HG02981 (cell line): ENCODE measurements around the gene DLEC1.
"Not testable (repeated sequence)": the region's sequence is repeated elsewhere in the genome, so short reads cannot be mapped to it uniquely, and the experiment has no call there.

Experiments used
- ATAC-seq: cut with Tn5 transposase; IDR thresholded peaks from one replicate; pipeline ENCODE4 v1.9.1; 2021; ENCODE audit warnings: mild to moderate bottlenecking, moderate library complexity; ENCODE audit not compliant: unreplicated experiment

Gene DLEC1

DNA sequence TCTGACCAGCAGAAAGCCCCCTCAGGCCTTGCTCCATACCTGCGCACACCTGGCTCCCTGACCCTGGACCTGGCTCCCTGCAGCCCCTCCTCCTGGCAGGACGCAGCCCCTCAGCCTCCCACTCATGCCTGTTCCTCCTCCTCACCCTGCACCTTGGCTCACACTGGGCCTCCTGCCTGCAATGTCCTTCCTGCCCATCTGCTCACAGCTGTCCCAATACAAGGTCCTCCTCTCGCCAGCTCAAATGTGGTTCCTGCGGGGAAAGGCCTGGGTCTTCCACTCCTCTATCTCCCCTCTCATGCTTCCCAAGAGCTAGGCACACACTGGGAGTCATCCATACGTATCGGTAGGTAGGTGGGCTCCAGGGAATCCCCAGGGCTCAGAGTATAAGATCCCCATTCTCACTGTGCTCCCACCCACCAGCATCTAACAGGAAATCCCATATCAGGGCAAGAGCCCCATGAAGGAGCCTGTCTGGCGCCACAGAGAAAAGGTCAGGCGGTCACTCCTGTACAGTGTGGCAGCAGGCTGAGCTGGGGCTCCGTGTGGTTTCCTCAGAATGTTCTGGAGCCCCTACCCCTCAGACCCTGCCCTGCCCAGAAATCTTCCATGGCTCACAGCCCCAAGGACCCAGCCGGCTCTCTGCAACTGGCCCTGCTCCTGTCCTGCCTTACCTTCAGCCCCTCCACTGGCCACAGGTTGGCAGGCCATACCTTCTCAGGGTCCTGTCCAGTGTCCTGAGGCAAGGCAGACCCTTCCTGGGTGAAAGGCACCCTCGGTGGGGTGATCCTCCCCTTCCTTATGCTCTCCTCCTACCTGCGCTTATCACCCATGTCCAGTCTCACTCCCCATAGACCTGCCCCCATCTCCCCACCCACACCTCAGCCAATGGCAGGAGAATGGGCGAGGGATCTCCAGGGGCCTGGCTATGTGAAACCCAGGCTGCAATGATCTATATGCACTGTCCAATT is 20.4 kb upstream of the DLEC1 start:
- ATAC-seq, result no peak

DNA sequence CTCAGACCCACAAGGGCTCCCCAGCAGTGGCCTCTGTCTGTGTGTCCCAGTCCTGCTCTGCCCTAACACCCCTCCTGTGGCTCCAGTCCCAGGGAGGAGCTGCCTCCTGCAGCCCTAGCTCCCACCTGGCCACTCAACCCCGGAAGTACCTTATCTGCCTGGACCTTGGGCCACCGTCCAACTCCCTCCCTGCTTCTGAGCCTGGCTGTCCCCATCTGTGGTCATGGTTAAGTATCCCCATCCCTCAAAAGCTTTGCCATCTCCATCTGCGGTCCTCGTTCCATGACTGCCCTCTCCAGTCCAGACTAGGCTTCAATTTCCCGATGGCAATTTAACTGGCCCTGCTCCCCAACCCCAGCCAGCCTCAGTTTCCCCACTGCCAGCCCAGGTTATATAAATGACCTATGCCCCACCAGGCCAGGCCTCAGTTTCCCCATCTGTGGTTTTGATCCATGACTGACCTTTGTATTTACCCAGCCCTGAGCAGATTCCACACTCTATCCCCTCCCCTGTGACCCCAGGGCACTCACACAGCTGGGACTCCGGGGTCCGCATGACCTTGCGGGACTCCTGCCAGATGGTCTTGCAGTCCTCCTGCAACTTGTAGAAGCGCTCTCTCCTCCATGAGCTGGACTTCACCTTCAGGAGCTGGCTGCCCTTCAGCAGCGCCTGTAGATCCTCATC is 19.2 kb upstream of the DLEC1 start:
- ATAC-seq, result no peak

DNA sequence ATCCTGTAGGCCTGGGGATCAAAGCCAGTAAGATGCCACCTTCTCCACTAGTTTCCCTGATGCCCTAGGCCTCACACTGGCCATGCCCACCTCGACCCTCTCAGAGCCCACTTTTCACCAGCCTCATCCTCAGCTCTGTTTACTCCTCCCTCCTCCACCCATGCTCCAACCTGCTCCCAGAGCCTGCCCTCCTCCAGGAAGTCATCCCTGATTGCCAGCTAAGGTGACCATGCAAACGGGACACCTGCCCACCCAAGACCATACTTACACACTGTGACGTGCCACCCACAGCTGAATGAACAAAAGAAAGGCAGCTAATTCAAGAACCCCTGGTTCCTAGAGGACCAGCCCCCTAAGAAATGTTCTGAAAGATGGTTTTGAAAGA is 18.7 kb upstream of the DLEC1 start:
- ATAC-seq, result no peak

DNA sequence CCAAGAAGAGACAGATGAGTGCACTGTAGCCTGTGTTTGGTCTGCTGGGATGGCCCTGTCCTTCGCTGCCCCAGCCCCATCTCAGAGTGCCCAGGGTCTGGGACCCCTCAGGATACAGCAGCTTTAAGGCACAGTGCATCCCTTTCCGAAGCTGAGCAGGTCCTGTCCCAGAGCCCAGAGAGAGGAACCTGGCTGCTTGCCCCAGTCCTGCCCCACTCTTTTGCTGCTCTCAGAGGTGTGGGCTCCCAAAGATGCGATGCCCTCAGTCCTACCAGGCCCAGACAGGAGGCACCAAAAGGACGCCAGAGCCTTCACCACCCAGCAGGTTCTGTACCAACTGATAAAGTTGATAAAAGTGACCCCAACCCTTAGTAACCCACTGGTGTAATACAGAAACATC is 17.8 kb upstream of the DLEC1 start:
- ATAC-seq, result no peak

DNA sequence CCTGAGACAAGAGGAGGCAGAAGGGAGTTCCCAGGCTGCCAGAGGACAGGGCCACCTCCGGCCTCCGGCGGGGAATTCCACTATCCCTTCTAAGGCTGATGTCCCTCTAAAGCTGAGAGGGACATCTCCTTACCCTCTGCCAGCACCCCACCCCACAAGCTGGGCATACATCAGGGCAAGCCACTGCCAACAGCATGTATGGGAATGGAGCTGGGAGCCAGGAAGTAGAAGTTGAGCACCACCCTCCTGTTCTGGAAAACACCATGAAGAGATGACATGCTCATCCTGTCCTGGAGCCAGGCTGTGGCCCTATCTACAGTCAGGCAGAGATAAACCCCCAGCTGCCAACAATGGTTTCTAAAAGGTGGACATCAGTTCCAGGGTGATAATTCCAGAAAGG is 16.7 kb upstream of the DLEC1 start:
- ATAC-seq, result no peak

DNA sequence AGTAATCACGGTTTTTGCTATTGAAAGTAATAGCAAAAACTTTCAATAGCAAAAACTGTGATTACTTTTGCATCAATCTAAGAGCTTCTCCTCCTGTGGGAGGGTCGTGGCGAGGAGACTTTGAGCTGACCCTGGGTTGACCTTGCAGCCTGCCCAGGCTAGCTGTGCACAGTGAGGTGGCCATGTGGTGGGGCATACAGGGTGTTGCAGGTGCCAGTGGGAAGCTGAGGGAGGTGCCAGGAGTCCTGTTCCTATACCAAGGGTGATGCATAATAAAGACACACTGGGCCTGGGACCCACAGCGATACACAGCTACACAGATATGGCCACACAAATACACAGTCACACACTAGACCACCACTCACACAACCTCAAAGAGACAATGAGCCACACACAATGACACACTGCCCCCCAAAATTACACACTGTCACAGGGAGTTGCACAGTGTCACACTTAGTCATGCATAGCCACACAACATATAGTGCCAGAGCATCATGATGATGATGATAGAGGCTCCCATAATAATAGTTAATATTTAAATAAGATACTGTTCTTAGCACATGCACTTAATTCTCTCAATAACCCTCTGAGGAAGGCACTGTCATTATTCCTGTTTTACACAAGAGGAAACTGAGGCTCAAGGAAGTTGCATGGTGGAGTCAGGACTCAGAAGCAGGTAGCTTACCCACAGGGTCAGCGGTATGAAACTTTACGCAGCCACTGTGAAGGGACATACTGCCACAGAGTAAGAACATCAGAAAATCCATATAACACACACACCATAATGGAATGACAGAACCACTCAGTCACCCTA is 15.9 kb upstream of the DLEC1 start:
- no peak for ATAC-seq

DNA sequence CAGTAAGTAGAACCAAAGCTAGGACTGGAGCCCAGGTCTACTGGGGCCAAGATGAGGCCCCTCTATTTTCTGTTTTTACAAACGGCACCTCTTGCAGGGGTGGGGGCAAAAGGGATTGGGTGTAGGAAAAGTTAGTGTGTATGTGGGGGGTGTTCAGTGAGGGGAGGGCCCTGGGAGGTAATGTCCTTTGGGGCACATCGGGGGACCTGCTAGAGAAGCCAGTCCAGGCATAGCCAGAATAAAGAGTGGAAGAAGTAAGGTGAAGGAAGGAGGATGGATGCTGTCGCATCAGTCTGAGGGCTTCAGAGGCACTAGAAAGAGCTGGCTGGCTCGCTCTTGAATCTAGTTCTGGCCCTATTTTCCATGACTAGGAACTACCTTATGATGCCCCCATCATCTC is 12.2 kb upstream of the DLEC1 start:
- no peak for ATAC-seq

DNA sequence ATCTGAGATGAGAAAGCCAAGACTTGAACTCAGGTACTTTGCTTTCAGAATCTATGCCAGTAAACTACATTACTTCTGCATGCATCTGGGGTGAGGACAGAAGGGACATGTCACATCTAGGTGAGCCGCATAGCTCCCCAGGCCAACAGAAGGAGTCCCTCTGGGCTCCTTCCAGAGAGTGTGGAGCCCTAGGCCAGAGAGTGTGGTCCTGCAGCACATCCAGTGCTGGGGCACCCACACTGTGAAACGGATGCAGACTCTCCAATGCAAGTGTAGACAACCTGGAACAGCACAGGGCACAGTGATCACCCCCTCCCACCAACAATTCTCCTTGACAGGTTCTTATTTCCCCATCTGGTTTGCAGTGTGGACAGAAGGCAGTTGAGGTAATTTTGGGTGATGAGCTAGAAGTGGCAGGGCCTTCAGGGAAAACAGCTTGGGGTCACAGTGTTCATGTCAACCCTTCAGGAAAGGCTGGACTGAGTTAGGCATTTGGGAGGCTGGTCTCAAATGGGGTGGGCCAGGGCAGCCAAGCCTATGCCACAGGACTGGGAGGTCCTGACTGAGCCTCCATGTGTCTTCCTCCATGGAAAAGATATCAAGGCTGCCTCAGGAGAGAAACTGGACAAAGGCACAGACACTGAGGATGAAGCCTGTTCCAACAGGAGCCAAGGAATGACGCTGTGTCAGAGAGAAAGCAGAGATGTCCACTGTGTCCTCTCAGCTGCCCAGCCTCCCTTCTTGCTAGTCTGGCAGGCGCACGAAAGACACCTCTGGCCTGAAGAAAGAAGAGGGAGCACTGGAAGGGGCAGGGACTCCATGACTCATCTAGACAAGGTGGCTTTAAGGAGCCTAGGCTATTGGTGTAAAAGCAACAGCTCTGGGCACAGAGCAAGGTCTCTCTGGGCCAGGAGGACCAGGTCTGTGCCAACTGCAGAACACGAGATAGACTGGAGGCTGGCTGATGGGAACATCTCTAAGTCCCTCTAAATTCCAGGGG is 11.2 kb upstream of the DLEC1 start:
- no peak for ATAC-seq

DNA sequence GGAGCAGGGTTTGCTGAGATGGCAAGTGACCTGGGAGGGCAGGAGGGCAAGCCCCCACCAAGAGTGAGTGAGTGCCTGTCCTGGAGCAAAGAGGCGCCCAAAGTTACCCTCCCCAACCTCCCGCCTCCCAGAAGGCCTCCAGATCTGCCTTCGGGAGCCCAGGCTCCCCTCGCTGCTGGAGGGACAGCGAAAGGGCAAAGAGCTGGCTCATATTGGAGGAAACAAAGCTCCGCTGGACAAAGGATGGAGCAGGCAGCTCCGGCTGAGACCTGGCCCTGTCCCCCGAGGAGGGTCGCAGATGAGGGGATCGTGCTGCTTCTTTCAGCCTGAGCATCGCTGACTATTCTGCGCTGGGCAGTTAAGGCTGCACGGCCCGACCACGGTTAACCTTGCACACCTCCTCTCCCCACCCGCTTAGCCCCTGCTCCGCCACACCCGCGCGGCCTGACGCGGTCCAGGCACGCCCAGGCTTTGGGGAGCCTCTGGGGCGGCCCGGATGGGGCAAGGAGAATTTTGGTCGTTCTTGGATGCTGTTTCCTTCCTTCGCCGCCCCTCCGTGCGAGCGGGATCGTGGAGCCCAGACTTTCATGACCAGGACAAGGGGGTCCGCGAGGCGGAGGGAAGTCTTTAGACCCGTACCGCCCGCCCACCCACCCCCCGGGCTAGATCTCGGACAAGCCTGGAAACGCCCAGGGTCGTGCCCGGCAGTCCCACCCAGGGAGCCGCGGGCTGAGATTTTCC is 10.2 kb upstream of the DLEC1 start:
- ATAC-seq, result no peak

DNA sequence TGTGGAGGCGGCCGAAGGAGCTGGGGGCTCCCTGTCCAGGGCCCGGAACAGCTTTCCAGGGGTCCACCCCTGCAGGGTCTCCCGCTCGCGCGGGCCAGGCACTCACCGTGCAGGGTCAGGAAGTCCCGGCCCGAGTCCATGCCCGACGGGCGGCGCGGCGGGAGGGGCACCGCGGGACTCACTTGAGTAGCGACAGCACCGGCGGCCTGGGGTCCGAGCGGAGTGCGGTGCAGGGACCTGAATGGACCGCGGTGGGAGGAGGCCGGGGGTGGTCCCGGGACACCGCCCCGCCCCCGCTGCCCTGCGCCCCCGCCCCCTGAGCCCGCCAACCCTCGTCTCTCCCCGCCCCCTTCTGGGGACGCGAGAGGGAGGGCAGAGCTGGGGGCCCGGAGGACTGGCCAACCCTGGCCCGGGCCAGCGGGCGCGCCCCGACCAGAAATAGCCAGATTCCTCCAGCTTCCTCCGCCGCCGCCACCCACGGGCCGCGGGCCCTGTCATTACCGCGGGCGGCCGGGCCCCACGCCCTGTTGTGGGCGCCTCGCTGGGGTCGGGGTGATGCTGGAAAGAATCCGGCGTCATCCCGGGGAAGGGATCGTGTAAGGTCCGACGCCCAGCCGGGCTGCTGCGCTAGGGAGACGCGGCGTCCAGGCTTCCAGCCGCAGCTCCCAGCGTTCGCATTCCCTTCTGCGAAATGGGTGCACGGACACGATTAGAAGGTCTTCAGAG is 9.4 kb upstream of the DLEC1 start, which contains the start of gene PLCD1:
PLCD1 (minus strand) TSS at position 243 of the 726 bp plus-strand sequence; CDS start at position 140, 103 bp downstream.
- no peak for ATAC-seq

DNA sequence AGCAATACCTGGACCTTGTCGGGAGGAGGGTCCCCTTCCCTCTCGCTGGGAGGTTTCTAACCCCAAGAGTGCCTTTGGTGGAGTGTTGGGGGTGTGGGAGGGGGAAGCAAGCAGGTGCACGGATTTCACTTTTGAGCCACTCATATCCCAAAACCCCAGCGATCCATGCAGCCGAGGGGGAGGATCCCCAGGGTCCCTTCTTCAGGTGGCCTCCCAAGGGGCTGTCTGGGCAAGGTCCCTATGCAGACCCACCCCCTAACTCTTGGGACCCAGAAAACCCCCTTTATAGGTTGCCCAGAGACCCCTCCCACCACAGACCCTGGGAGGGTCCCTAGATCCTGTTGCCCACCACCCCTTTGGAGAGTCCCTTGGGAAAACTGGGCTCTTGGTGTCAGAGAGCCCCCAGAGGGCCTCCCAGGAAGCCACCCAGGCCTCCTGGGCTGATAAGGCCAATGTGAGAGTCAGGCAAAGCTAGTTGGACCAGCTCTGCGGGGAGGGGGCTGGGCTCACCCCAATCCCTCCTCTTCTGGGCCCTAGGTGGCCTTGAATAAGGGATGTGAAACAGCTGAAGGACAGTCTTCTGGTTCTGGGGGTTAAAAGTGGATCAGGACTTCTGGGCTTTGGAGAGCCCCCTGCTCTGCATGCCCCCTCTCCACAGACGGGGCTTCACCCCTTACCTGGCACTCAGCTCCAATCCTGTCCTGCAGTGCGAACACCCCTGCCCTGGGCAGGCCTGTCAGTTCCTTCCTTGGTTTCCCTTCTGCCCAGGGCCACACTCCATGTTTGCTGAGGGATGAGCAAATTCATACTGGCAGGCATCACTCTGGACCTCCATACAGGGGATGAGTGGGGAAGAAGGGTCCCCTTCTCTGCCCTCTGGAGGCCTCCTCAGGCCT is 8.6 kb upstream of the DLEC1 start:
- no peak for ATAC-seq

DNA sequence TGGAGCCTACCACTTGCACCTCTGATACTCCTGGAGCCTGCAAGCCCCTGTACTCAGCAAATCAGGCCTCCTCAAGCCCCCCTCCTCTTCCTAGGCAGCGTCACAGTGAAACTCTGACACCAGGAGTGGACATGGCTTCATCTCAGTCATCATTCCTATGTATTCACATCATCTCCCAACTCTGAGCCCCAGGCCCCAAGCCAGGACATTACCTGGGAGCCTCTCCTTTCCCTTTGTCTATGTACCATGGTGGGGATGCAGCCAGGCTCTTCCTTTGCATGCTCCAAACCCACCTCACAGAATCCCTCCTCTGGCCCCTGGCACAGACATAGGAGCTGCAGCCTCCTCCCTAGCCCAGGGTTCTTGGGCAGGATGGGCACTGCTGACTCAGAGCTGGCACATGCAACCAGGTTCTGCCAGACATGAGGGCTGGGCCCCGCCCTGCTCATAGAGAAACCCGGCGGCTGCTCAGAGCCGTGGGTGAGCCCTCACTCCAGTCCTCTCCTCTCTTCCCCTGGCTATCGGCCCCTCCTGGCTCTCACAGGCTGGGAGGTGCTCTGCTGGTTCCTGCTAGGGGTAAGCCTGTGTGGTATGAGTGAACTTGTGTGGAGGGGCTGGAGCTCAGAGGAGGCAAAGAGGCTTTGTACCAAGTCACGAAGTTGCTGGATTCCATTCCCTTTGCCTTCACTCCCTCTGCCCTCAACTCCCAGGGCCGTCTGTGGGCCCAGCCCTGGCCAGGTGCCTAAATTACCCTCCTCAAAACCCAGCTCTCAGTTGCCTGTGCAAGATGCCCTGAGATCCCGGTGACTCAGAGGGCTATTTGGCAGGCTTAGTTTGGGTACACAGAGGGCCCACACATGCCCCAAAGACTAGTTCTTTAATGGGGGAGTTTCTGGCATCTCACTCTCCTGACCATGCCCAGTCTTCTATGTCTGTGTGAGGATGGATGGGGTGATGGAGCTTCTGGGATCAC is 7.7 kb upstream of the DLEC1 start:
- ATAC-seq, result no peak

DNA sequence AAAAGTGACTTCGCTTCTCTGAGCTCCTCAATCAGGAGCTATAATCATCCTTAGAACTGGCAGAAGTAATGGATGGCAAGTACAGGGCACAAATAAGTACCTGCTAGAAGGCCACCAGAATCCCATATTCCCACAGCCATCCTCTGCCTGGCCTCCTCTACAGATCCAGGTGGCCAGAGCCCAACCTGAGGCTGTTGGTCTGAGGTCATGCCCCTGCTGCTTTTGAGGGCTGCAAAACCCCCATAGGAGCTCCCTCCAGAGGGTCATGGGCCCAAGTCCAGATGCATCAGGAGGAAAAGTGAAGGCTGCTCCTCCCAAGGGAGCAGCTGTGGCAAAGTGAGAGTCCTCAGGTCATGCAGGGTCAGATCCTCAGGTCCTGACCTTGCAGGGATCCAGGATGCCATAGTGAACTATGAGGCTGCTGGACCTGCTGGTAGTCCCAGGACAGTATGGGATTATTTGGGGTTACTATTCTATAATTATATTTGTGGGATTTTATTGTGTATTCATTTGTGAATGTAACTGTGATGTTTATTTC is 6.6 kb upstream of the DLEC1 start:
- no peak for ATAC-seq

DNA sequence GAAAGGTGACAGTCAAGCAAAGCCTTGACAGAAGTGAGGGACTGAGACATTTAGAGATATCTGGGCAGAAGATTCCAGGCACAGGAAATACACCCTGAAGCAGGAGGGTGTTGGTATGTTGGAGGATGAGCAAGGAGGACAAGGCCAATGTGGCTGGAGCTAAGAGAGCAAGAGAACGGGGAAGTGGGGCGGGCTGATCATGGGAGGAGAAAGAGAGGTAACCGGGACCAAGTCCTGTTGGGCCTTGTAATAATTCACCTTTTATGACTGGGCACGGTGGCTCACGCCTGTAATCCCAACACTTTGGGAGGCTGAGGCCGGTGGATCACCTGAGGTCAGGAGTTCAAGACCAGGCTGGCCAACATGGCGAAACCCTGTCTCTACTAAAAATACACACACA is 5.4 kb upstream of the DLEC1 start:
- not testable (repeated sequence) for ATAC-seq

DNA sequence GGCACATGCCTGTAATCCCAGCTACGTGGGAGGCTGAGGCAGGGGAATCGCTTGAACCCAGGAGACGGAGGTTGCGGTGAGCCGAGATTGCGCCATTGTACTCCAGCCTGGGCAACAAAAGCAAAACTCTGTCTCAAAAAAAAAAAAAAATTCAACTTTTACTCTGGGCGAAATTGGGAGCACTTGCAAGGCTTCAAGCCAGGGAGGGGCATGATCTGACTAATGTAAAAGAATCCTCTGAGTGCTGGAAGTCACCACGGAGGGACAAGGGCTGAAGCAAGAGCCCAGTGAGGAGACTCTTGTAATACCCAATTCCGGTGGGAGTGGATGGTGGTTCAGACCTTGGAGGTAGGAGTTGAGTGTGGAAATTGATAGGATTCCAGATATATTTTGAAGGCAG is 4.7 kb upstream of the DLEC1 start:
- ATAC-seq, result not testable (repeated sequence)

DNA sequence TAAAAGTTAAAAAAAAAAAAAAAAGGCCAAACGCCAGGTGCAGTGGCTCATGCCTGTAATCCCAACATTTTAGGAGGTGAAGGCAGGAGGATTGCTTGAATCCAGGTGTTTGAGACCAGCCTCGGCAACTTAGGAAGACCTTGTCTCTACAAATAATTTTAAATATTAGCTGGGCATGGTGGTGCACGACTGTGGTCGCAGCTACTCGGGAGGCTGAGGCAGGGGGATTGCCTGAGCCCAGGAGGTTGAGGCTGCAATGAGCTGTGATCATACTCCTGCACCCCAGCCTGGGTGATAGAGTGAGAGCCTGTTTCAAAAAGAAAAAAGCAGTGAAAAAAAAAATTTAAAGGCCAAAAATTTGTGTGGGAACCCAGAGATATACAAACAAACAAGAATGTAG is 2.7 kb upstream of the DLEC1 start:
- ATAC-seq, result no peak
